Measurements from ENCODE around the gene RXFP4. TPM values are rescaled to one million over a fixed set of nuclear protein-coding genes. Genes with fewer than 3 reads are reported as not detected.
A peak's percentile ranks its signal among the peaks of the same experiment; 100 is the strongest.

Gene RXFP4
- total RNA-seq, 6 donors from 2014 or later = not detected

DNA sequence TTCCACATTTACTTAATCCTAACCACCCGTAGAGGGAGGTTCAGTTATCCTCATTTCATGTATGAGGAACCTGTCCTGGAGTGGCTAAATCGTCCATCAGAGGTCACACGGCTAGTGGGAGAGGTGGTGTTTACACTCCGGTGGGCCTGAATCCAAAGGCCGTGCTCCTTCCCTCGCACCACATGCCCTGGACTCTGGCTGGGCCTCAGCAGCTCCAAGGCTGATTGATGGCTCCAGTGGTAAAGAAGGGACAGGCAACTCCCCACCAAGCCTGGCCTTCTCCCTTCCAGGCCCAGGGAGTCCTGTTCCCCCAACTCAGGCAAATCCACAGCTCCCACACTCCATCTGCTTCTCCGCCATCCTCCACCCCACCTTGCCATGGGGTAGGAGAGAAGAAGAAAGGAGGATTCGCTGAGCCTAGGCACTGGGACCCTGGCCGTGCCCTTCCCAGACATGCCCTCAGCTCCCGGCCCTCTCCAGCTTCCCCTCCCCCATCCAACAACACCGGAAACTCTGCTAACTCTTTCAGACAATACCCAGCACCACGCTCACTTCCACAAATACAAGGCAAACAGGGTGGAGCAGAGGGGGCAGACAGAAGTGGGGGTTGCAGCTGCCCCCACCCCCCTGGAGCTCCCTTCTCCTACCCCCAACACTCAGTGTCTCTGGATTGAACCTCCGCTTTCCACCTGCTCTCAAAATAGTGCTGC lies 26.1 kb downstream of the RXFP4 start:
- no peaks in the 10 kb centered on the region for H3K9me3 ChIP-seq
- WGBS, 2 donors = 20 to 21% methylated on average over 13 of the region's 13 CpGs
- H3K4me1 ChIP-seq = peaks cover 79 to 84% (median 81%) of the 10 kb centered on the region in 4 donors
- H3K4me3 ChIP-seq = peak overlapping the region in 2 of 4 donors; percentile 0 to 13
- no peak for DNase-seq
- H3K27me3 ChIP-seq = no peaks in the 10 kb centered on the region
- peaks cover 22 to 67% (median 53%) of the 10 kb centered on the region in 4 donors for H3K36me3 ChIP-seq
- peak overlapping the region; percentile 71 to 99 (median 91) for H3K27ac ChIP-seq
- ATAC-seq (ENCODE audit: low FRiP score in 2 of 2) = peak in 1 of 2 donors; percentile 35
- TF ChIP-seq POLR2A (IDR thresholded peaks at IDR 0.05) (no peak), EP300 (IDR thresholded peaks at IDR 0.05) (no peak), CTCF (IDR thresholded peaks at IDR 0.05) (no peak), POLR2AphosphoS5 (IDR thresholded peaks at IDR 0.05) (peak; percentile 16 to 52)

- H3K36me3 ChIP-seq = peaks cover 18 to 64% (median 48%) of the 10 kb centered on the region in 4 donors
- H3K4me1 ChIP-seq = peaks cover 79 to 84% (median 81%) of the 10 kb centered on the region in 4 donors
- DNase-seq = no peak
- WGBS, 2 donors = 63 to 65% methylated on average over 7 of the region's 7 CpGs
- H3K4me3 ChIP-seq = peak overlapping the region in 2 of 4 donors; percentile 0 to 13
- H3K9me3 ChIP-seq = no peaks in the 10 kb centered on the region
- no peak for ATAC-seq (ENCODE audit: low FRiP score in 2 of 2)
- TF ChIP-seq EP300 (IDR thresholded peaks at IDR 0.05) = no peak
- TF ChIP-seq POLR2AphosphoS5 (IDR thresholded peaks at IDR 0.05) = no peak
- TF ChIP-seq CTCF (IDR thresholded peaks at IDR 0.05) = no peak
- TF ChIP-seq POLR2A (IDR thresholded peaks at IDR 0.05) = no peak
- H3K27ac ChIP-seq = peak overlapping the region; percentile 71 to 99 (median 91)
- no peaks in the 10 kb centered on the region for H3K27me3 ChIP-seq
Measured at GRCh38 chr1:155968051-155968400, 26.6 kb downstream of the RXFP4 start.

DNA sequence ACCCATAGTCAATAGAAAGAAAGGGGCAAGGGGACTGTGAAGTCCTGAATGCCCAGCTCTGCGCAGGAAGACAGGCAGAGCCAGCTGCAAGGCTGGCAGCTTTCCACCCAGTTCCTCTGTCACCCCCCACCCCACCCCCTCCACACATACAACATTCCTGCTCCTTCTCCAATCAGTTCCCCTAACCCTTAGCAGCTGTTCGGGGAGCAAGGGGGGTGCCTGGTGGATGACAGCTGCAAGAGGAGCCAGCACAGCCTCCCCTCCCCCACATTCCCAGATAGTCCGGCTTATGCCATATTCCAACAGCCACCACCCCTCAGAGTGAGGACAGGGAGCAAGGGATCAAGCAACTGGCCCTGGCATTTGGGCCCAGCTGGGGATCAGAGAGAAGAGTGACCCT lies 27.2 kb downstream of the RXFP4 start:
- ATAC-seq (ENCODE audit: low FRiP score in 2 of 2) (peak in 1 of 2 donors; percentile 7), DNase-seq (no peak)
- no peaks in the 10 kb centered on the region for H3K9me3 ChIP-seq
- H3K27me3 ChIP-seq = no peaks in the 10 kb centered on the region
- H3K27ac ChIP-seq = peak overlapping the region; percentile 71 to 99 (median 91)
- no peak for TF ChIP-seq POLR2A (IDR thresholded peaks at IDR 0.05)
- no peak for TF ChIP-seq POLR2AphosphoS5 (IDR thresholded peaks at IDR 0.05)
- TF ChIP-seq CTCF (IDR thresholded peaks at IDR 0.05) = no peak
- no peak for TF ChIP-seq EP300 (IDR thresholded peaks at IDR 0.05)
- peaks cover 18 to 58% (median 42%) of the 10 kb centered on the region in 4 donors for H3K36me3 ChIP-seq
- H3K4me3 ChIP-seq = no peak overlapping the region
- WGBS, 2 donors = 17 to 39% methylated on average over 3 of the region's 3 CpGs
- peaks cover 81 to 84% (median 83%) of the 10 kb centered on the region in 4 donors for H3K4me1 ChIP-seq

GRCh38 chr1:155969377-155969791 lies 27.9 kb downstream of the RXFP4 start:
- 50 to 81% methylated on average over 7 to 9 of the region's 9 CpGs for WGBS, 2 donors
- DNase-seq (peak in 1 of 2 donors; percentile 33), ATAC-seq (ENCODE audit: low FRiP score in 2 of 2) (no peak)
- no peaks in the 10 kb centered on the region for H3K9me3 ChIP-seq
- no peaks in the 10 kb centered on the region for H3K27me3 ChIP-seq
- H3K36me3 ChIP-seq = peaks cover 16 to 53% (median 37%) of the 10 kb centered on the region in 4 donors
- H3K4me3 ChIP-seq = no peak overlapping the region
- H3K27ac ChIP-seq = peak overlapping the region; percentile 71 to 99 (median 91)
- H3K4me1 ChIP-seq = peaks cover 86 to 91% (median 89%) of the 10 kb centered on the region in 4 donors
- TF ChIP-seq EP300 (IDR thresholded peaks at IDR 0.05) (no peak), POLR2A (IDR thresholded peaks at IDR 0.05) (no peak), POLR2AphosphoS5 (IDR thresholded peaks at IDR 0.05) (no peak), CTCF (IDR thresholded peaks at IDR 0.05) (no peak)

All from upper lobe of left lung (tissue), 6 donors.